Breast epithelium (tissue), 4 donors: ENCODE measurements around the gene MAEL. TPM values are rescaled to one million over a fixed set of nuclear protein-coding genes. Genes with fewer than 3 reads are reported as not detected.

ENCODE experiments used
- DNase-seq, 2 donors: peaks; one replicate each; pipeline ENCODE4 v3.0.0-alpha.2; 2019; ENCODE audit warnings: low spot score in 2 of 2
- H3K27ac ChIP-seq, 2 donors: fragments of 200-600 bp; sonication (generic) in 1 of 2; one replicate each; pipeline ENCODE4 v1.5.1; 2016 to 2019; ENCODE audit warnings: mild to moderate bottlenecking in 1 of 2
- H3K27me3 ChIP-seq, 2 donors: fragments of 200-600 bp; sonication (generic) in 1 of 2; one replicate each; pipeline versions ENCODE4 v1.5.1 to v1.6.0; 2017 to 2019; ENCODE audit warnings: control low read depth in 1 of 2, mild to moderate bottlenecking in 1 of 2
- H3K36me3 ChIP-seq: fragments of 200-600 bp; one replicate; pipeline ENCODE4 v1.5.1; 2019
- H3K4me1 ChIP-seq, 2 donors: fragments of 200-600 bp; sonication (generic); one replicate each; pipeline ENCODE4 v1.5.1; 2016 to 2019; ENCODE audit warnings: control low read depth in 1 of 2
- H3K4me3 ChIP-seq, 3 donors: fragments of 200-600 bp; sonication (generic); 1 replicate in 2 of 3; 2 replicates in 1 of 3; pipeline ENCODE4 v1.5.1; 2016 to 2019; ENCODE audit warnings: mild to moderate bottlenecking in 3 of 3, moderate library complexity in 2 of 3
- H3K9me3 ChIP-seq, 2 donors: fragments of 200-600 bp; sonication (generic) in 1 of 2; one replicate each; pipeline ENCODE4 v1.5.1; 2016 to 2019; ENCODE audit warnings: control low read depth in 1 of 2
- POLR2A ChIP-seq: fragments of 450-650 bp; IDR thresholded peaks from one replicate; pipeline ENCODE4 v1.6.1; 2016; ENCODE audit warnings: antibody characterized with exemption, mild to moderate bottlenecking, moderate library complexity
- POLR2AphosphoS5 ChIP-seq, 3 donors: sonication (generic); formaldehyde crosslinking; IDR thresholded peaks; one replicate each; pipeline ENCODE4 v1.6.1; 2017; ENCODE audit warnings: antibody characterized with exemption in 3 of 3
- intact Hi-C: fragments of 100-400 bp; cut with DNase I; formaldehyde crosslinking; loops from one replicate; pipeline ENCODE4 v1.15.1; 2023; ENCODE audit warnings: low total_unique reads
- total RNA-seq, 3 donors: library from RNA; depleted of rRNA; stranded (reverse); fragments of >200 nt; gene quantifications; one replicate each; pipeline ENCODE4 v1.1.0, GENCODE V29; 2016
- TF ChIP-seq, protein P1 (sequence below), 3 donors: fragments of 450-650 bp; IDR thresholded peaks; one replicate each; pipeline ENCODE4 v1.5.1; 2016 to 2017; ENCODE audit warnings: antibody characterized with exemption in 3 of 3, mild to moderate bottlenecking in 3 of 3, moderate library complexity in 3 of 3

Gene MAEL
- total RNA-seq, 3 donors from 2014 or later: 0.15 TPM; not detected in 2

DNA sequence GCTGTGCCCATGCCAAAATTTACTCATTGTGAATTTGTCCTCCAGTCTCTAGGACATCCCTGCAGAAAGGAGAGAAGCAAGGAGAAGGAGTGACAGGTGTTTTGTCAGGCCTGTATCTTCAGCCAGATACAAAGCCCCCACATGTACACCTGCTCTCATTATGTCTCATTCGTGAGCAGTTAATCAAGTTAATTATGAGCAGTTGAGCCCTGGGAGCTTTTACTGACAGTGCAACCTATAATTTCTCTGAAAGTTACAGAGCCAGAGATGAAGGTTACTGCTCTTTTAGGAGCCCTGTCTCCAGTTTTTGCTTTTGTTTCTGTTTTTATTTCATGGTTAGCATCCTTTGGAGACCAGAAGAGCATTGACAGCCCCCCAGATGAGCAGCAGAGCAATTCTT is 8.7 kb upstream of the MAEL start:
- H3K27me3 ChIP-seq: no peaks in the 10 kb centered on the region
- DNase-seq: no peak
- no peaks in the 10 kb centered on the region for H3K36me3 ChIP-seq
- no peaks in the 10 kb centered on the region for H3K4me1 ChIP-seq
- H3K9me3 ChIP-seq: no peaks in the 10 kb centered on the region
- no peak overlapping the region for H3K27ac ChIP-seq
- TF ChIP-seq, protein P1, sequence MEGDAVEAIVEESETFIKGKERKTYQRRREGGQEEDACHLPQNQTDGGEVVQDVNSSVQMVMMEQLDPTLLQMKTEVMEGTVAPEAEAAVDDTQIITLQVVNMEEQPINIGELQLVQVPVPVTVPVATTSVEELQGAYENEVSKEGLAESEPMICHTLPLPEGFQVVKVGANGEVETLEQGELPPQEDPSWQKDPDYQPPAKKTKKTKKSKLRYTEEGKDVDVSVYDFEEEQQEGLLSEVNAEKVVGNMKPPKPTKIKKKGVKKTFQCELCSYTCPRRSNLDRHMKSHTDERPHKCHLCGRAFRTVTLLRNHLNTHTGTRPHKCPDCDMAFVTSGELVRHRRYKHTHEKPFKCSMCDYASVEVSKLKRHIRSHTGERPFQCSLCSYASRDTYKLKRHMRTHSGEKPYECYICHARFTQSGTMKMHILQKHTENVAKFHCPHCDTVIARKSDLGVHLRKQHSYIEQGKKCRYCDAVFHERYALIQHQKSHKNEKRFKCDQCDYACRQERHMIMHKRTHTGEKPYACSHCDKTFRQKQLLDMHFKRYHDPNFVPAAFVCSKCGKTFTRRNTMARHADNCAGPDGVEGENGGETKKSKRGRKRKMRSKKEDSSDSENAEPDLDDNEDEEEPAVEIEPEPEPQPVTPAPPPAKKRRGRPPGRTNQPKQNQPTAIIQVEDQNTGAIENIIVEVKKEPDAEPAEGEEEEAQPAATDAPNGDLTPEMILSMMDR (IDR thresholded peaks at IDR 0.05): no peak
- TF ChIP-seq POLR2A (no peak), POLR2AphosphoS5 (IDR thresholded peaks at IDR 0.05) (no peak)
- intact Hi-C loops: no loop called here
- no peak overlapping the region for H3K4me3 ChIP-seq

DNA sequence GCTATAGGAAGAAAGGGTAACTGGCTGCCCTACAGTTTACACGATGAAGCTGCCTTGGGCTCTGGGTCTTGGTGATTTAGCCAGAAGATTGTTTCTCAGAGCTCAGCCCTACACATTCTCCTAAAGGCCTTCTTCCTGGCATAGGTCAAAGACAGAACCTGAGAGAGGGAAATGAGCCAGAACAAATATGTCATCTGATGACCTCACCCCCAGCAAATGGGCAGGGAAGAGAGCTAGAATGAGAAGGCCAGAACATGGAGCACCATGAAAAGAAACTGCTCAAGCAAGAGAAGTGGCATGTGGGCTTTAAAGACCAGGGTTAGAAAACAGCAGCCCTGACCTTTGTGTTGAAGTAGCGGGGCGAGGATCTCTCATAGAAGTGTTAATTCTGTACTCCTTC is 8.3 kb upstream of the MAEL start:
- no peaks in the 10 kb centered on the region for H3K36me3 ChIP-seq
- no peaks in the 10 kb centered on the region for H3K4me1 ChIP-seq
- TF ChIP-seq, protein P1 (IDR thresholded peaks at IDR 0.05): no peak
- TF ChIP-seq POLR2AphosphoS5 (IDR thresholded peaks at IDR 0.05) (no peak), POLR2A (no peak)
- H3K27me3 ChIP-seq: no peaks in the 10 kb centered on the region
- intact Hi-C loops: no loop called here
- no peak for DNase-seq
- H3K27ac ChIP-seq: no peak overlapping the region
- no peaks in the 10 kb centered on the region for H3K9me3 ChIP-seq
- H3K4me3 ChIP-seq: no peak overlapping the region

DNA sequence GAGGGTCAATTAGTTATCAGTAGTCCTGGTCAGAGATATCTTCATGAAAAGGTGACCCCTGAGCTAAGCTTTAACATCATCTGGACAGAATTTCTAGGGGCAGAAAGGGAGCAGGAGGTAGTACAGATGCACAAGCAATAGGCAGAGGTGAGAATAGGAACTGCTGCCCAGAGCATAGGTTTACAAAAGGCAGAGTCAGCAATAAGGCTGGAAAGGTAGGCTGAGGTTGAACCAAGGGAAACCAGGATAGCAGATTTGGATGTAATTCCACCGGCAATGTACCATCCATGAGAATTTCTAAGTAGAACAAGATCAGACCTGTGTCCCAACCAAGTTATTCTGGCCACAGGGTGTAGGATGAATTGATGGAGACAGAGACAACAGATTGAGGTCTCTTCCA is 7.5 kb upstream of the MAEL start:
- DNase-seq: no peak
- Histone ChIP-seq H3K27me3 (no peaks in the 10 kb centered on the region), H3K9me3 (no peaks in the 10 kb centered on the region), H3K4me1 (no peaks in the 10 kb centered on the region), H3K4me3 (no peak overlapping the region), H3K36me3 (no peaks in the 10 kb centered on the region), H3K27ac (no peak overlapping the region)
- intact Hi-C loops: no loop called here
- no peak for TF ChIP-seq POLR2A
- no peak for TF ChIP-seq POLR2AphosphoS5 (IDR thresholded peaks at IDR 0.05)
- TF ChIP-seq, protein P1 (IDR thresholded peaks at IDR 0.05): no peak

DNA sequence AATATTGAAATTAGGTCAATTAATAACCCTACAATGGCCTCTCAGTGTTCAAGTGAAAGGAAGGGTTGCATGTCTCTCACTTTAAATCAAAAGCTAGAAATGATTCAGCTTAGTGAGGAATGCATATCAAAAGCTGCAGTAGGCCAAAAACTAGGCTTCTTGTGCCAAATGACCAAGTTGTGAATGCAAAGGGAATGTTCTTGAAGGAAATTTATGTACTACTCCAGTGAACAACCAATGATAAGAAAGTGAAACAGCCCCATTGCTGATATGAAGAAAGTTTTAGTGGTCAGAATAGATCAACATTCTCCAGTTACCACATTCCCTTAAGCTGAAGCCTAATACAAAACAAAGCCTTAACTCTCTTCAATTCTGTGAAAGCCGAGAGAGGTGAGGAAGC is 10.0 kb downstream of the MAEL start:
- Histone ChIP-seq H3K4me3 (no peak overlapping the region), H3K27ac (no peak overlapping the region), H3K36me3 (no peaks in the 10 kb centered on the region), H3K4me1 (no peaks in the 10 kb centered on the region), H3K27me3 (no peaks in the 10 kb centered on the region), H3K9me3 (peaks cover 0 to 11% of the 10 kb centered on the region in 2 donors)
- TF ChIP-seq, protein P1 (IDR thresholded peaks at IDR 0.05): no peak
- no peak for TF ChIP-seq POLR2A
- no peak for TF ChIP-seq POLR2AphosphoS5 (IDR thresholded peaks at IDR 0.05)
- intact Hi-C loops: no loop called here
- DNase-seq: no peak

DNA sequence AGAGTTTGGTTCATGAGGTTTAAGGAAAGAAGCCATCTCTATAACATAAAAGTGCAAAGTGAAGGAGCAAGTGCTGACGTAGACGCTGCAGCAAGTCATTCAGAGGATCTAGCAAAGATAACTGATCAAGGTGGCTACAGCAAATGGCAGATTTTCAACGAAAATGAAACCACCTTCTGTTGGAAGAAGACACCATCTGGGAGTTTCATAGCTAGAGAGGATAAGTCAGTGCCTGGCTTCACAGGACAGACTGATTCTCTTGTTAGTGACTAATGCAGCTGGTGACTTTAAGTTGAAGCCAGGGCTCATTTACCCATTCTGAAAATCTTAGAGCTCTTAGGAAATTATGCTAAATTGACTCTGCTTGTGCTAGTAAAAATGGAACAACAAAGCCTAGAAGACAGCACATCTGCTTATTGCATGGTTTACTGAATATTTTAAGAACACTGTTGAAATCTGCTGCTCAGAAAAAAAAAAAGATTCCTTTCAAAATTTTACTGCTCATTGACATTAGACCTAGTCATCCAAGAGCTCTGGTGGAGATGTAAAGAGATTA is 10.5 kb downstream of the MAEL start:
- no peak for DNase-seq
- Histone ChIP-seq H3K4me1 (no peaks in the 10 kb centered on the region), H3K4me3 (no peak overlapping the region), H3K27ac (no peak overlapping the region), H3K36me3 (no peaks in the 10 kb centered on the region), H3K27me3 (no peaks in the 10 kb centered on the region), H3K9me3 (peaks cover 0 to 11% of the 10 kb centered on the region in 2 donors)
- TF ChIP-seq POLR2AphosphoS5 (IDR thresholded peaks at IDR 0.05): no peak
- TF ChIP-seq, protein P1 (IDR thresholded peaks at IDR 0.05): no peak
- no peak for TF ChIP-seq POLR2A
- intact Hi-C loops: no loop called here
